AG09319 (cell line): Measurements from ENCODE around the gene TSPAN15.

Experiments used
- DNase-seq: peaks from one replicate; pipeline ENCODE4 v3.0.0-alpha.2; 2010; ENCODE audit warnings: low read depth; ENCODE audit errors: extremely low read depth
- TF ChIP-seq, protein P1 (sequence below): IDR thresholded peaks from 2 replicates; pipeline ENCODE4 v1.5.1; 2011; ENCODE audit warnings: low read depth, mild to moderate bottlenecking, inconsistent platforms, low read length, moderate library complexity

The TSPAN15 gene

GRCh38 chr10:69553328-69553727 lies 102.1 kb downstream of the TSPAN15 start:
- DNase-seq = no peak
- TF ChIP-seq, protein P1, sequence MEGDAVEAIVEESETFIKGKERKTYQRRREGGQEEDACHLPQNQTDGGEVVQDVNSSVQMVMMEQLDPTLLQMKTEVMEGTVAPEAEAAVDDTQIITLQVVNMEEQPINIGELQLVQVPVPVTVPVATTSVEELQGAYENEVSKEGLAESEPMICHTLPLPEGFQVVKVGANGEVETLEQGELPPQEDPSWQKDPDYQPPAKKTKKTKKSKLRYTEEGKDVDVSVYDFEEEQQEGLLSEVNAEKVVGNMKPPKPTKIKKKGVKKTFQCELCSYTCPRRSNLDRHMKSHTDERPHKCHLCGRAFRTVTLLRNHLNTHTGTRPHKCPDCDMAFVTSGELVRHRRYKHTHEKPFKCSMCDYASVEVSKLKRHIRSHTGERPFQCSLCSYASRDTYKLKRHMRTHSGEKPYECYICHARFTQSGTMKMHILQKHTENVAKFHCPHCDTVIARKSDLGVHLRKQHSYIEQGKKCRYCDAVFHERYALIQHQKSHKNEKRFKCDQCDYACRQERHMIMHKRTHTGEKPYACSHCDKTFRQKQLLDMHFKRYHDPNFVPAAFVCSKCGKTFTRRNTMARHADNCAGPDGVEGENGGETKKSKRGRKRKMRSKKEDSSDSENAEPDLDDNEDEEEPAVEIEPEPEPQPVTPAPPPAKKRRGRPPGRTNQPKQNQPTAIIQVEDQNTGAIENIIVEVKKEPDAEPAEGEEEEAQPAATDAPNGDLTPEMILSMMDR = no peak

GRCh38 chr10:69554611-69555010 lies 103.3 kb downstream of the TSPAN15 start:
- TF ChIP-seq, protein P1 = no peak
- no peak for DNase-seq
